Liver (tissue), 9 donors: ENCODE results near the gene GNLY. TPM values are rescaled to one million over a fixed set of nuclear protein-coding genes. Genes with fewer than 3 reads are reported as not detected.

Experiments used
- DNase-seq: peaks from one replicate; pipeline ENCODE4 v3.0.0-alpha.2; 2017; ENCODE audit warnings: low spot score
- H3K27ac ChIP-seq, 2 donors: one replicate each; pipeline ENCODE4 v1.7.0; 2013; ENCODE audit warnings: inconsistent platforms in 2 of 2, low read length in 2 of 2, control low read depth in 1 of 2, low read depth in 1 of 2, mild to moderate bottlenecking in 1 of 2
- H3K27me3 ChIP-seq, 4 donors: one replicate each; pipeline versions ENCODE4 v1.6.1 to v1.7.0; 2013; ENCODE audit warnings: low read length in 3 of 4, inconsistent platforms in 1 of 4, mild to moderate bottlenecking in 1 of 4, moderate library complexity in 1 of 4; ENCODE audit not compliant: control insufficient read depth in 4 of 4, insufficient read depth in 4 of 4
- H3K36me3 ChIP-seq, 4 donors: one replicate each; pipeline versions ENCODE4 v1.6.1 to v1.7.0; 2013; ENCODE audit warnings: low read length in 3 of 4, mild to moderate bottlenecking in 3 of 4, low read depth in 1 of 4, moderate library complexity in 1 of 4; ENCODE audit not compliant: control insufficient read depth in 4 of 4, insufficient read depth in 3 of 4
- H3K4me1 ChIP-seq, 4 donors: one replicate each; pipeline versions ENCODE4 v1.6.1 to v1.7.0; 2013; ENCODE audit warnings: low read length in 3 of 4, mild to moderate bottlenecking in 3 of 4, moderate library complexity in 1 of 4; ENCODE audit not compliant: control insufficient read depth in 4 of 4, insufficient read depth in 4 of 4
- H3K4me3 ChIP-seq, 3 donors: one replicate each; pipeline versions ENCODE4 v1.6.1 to v1.7.0; 2013; ENCODE audit warnings: low read length in 3 of 3, control low read depth in 1 of 3, low read depth in 1 of 3, mild to moderate bottlenecking in 1 of 3
- H3K9ac ChIP-seq, 2 donors: one replicate each; pipeline ENCODE4 v1.7.0; 2013; ENCODE audit warnings: low read length in 2 of 2, mild to moderate bottlenecking in 2 of 2, moderate library complexity in 2 of 2, control low read depth in 1 of 2, low read depth in 1 of 2
- H3K9me3 ChIP-seq, 4 donors: one replicate each; pipeline versions ENCODE4 v1.6.1 to v1.7.0; 2013; ENCODE audit warnings: low read length in 3 of 4; ENCODE audit not compliant: control insufficient read depth in 4 of 4
- EGR1 ChIP-seq, 2 donors: IDR thresholded peaks; 2 replicates each; pipeline ENCODE4 v1.6.1; 2016 to 2018; ENCODE audit warnings: antibody characterized with exemption in 2 of 2, low read depth in 2 of 2
- FOXA1 ChIP-seq: IDR thresholded peaks from 2 replicates; pipeline ENCODE4 v1.6.1; 2016; ENCODE audit warnings: antibody characterized with exemption
- FOXA2 ChIP-seq: IDR thresholded peaks from 2 replicates; pipeline ENCODE4 v1.6.1; 2016; ENCODE audit warnings: antibody characterized with exemption
- GABPA ChIP-seq, 2 donors: IDR thresholded peaks in 1 of 2; conservative IDR thresholded peaks in 1 of 2; 2 replicates each; pipeline ENCODE4 v1.6.1; 2016; ENCODE audit warnings: antibody characterized with exemption in 2 of 2, mild to moderate bottlenecking in 1 of 2, moderate library complexity in 1 of 2
- HNF4A ChIP-seq, 2 donors: conservative IDR thresholded peaks; 2 replicates each; pipeline ENCODE4 v1.6.1; 2016; ENCODE audit warnings: antibody characterized with exemption in 2 of 2, mild to moderate bottlenecking in 2 of 2
- HNF4G ChIP-seq: IDR thresholded peaks from 2 replicates; pipeline ENCODE4 v1.6.1; 2016; ENCODE audit warnings: antibody characterized with exemption
- NR2F2 ChIP-seq: IDR thresholded peaks from 2 replicates; pipeline ENCODE4 v1.6.1; 2016; ENCODE audit warnings: antibody characterized with exemption
- RAD21 ChIP-seq, 2 donors: IDR thresholded peaks; 2 replicates each; pipeline ENCODE4 v1.6.1; 2016; ENCODE audit warnings: antibody characterized with exemption in 2 of 2, mild to moderate bottlenecking in 2 of 2
- RXRA ChIP-seq, 2 donors: IDR thresholded peaks; 2 replicates each; pipeline ENCODE4 v1.6.1; 2017 to 2018; ENCODE audit warnings: antibody characterized with exemption in 2 of 2, mild to moderate bottlenecking in 1 of 2
- SP1 ChIP-seq: IDR thresholded peaks from 2 replicates; pipeline ENCODE4 v1.6.1; 2018; ENCODE audit warnings: antibody characterized with exemption, mild to moderate bottlenecking
- WGBS: extraction: QIAGEN DNeasy Blood & Tissue Kit; methylation state at CpG from one replicate; pipeline ENCODE4 v1.1.7; 2013; 5-methylcytosine and 5-hydroxymethylcytosine counted together
- polyA plus RNA-seq, 2 donors: library from polyadenylated mRNA; stranded (reverse) in 1 of 2; unstranded in 1 of 2; fragments of 200-250 nt in 1 of 2; fragments of >200 nt in 1 of 2; fragmentation: Nextera tagmentation in 1 of 2; extraction: Ambion mirVana in 1 of 2; gene quantifications; one replicate each; pipeline versions ENCODE4 v1.2.1 to v1.2.3, GENCODE V29; 2013 to 2015
- total RNA-seq, 2 donors: library from RNA; depleted of rRNA; stranded (reverse); fragments of >200 nt; gene quantifications; one replicate each; pipeline ENCODE4 v1.2.3, GENCODE V29; 2014
- TF ChIP-seq, protein P1 (sequence below): IDR thresholded peaks from 2 replicates; pipeline ENCODE4 v1.6.1; 2016; ENCODE audit warnings: antibody characterized with exemption, mild to moderate bottlenecking
- TF ChIP-seq, protein P2 (sequence below): fragments of 150-350 bp; IDR thresholded peaks from 2 replicates; pipeline ENCODE4 v1.5.1; 2017; ENCODE audit warnings: improper control_type of control experiment, low read depth, low read length; ENCODE audit not compliant: missing input control
- TF ChIP-seq, protein P3 (sequence below): IDR thresholded peaks from 2 replicates; pipeline ENCODE4 v1.6.1; 2016; ENCODE audit warnings: antibody characterized with exemption
- donor health status: healthy.
- donor health status: healthy.
- donor health status: healthy.
- donor health status: healthy.
- donor health status: healthy.

Gene GNLY
- total and polyA plus RNA-seq, 4 donors: 0.75 to 4.8 (median 1.3) TPM; not detected in 1

DNA sequence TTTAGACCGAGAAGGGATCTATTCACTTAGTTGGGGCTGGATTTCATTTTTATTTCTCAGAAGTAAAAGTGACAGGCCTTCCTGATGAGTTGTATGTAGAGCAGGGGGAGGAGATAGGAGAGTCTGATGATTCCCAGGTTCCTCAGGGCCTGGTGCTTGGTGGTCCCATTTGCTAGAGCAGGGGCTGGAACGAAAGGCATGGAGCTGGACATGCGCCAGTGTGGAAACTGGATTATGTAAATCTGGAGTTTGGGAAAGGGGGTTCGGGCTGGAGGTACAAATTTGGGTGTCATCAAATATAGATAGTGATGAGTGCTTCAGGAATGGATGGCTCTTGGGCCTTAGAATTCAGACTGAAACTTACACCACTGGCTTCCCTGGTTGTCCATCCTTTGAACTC, 27.5 kb downstream of the GNLY start:
- Histone ChIP-seq H3K9ac (no peak overlapping the region), H3K4me3 (no peak overlapping the region), H3K4me1 (peaks cover 14 to 29% (median 21%) of the 10 kb centered on the region in 4 donors), H3K27me3 (no peaks in the 10 kb centered on the region), H3K36me3 (no peaks in the 10 kb centered on the region), H3K9me3 (no peaks in the 10 kb centered on the region), H3K27ac (no peak overlapping the region)
- TF ChIP-seq HNF4G (no peak), EGR1 (IDR thresholded peaks at IDR 0.05; ENCODE audit: low read depth in 2 of 2) (no peak), RAD21 (IDR thresholded peaks at IDR 0.05) (no peak), GABPA (IDR thresholded peaks at IDR 0.05 in 1 of 2, conservative IDR thresholded peaks at IDR 0.05 in 1 of 2) (no peak), FOXA2 (no peak), SP1 (no peak), FOXA1 (no peak), RXRA (IDR thresholded peaks at IDR 0.05) (no peak)
- TF ChIP-seq, protein P1, sequence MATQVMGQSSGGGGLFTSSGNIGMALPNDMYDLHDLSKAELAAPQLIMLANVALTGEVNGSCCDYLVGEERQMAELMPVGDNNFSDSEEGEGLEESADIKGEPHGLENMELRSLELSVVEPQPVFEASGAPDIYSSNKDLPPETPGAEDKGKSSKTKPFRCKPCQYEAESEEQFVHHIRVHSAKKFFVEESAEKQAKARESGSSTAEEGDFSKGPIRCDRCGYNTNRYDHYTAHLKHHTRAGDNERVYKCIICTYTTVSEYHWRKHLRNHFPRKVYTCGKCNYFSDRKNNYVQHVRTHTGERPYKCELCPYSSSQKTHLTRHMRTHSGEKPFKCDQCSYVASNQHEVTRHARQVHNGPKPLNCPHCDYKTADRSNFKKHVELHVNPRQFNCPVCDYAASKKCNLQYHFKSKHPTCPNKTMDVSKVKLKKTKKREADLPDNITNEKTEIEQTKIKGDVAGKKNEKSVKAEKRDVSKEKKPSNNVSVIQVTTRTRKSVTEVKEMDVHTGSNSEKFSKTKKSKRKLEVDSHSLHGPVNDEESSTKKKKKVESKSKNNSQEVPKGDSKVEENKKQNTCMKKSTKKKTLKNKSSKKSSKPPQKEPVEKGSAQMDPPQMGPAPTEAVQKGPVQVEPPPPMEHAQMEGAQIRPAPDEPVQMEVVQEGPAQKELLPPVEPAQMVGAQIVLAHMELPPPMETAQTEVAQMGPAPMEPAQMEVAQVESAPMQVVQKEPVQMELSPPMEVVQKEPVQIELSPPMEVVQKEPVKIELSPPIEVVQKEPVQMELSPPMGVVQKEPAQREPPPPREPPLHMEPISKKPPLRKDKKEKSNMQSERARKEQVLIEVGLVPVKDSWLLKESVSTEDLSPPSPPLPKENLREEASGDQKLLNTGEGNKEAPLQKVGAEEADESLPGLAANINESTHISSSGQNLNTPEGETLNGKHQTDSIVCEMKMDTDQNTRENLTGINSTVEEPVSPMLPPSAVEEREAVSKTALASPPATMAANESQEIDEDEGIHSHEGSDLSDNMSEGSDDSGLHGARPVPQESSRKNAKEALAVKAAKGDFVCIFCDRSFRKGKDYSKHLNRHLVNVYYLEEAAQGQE: no peak
- TF ChIP-seq, protein P2, sequence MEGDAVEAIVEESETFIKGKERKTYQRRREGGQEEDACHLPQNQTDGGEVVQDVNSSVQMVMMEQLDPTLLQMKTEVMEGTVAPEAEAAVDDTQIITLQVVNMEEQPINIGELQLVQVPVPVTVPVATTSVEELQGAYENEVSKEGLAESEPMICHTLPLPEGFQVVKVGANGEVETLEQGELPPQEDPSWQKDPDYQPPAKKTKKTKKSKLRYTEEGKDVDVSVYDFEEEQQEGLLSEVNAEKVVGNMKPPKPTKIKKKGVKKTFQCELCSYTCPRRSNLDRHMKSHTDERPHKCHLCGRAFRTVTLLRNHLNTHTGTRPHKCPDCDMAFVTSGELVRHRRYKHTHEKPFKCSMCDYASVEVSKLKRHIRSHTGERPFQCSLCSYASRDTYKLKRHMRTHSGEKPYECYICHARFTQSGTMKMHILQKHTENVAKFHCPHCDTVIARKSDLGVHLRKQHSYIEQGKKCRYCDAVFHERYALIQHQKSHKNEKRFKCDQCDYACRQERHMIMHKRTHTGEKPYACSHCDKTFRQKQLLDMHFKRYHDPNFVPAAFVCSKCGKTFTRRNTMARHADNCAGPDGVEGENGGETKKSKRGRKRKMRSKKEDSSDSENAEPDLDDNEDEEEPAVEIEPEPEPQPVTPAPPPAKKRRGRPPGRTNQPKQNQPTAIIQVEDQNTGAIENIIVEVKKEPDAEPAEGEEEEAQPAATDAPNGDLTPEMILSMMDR: no peak
- TF ChIP-seq, protein P3, sequence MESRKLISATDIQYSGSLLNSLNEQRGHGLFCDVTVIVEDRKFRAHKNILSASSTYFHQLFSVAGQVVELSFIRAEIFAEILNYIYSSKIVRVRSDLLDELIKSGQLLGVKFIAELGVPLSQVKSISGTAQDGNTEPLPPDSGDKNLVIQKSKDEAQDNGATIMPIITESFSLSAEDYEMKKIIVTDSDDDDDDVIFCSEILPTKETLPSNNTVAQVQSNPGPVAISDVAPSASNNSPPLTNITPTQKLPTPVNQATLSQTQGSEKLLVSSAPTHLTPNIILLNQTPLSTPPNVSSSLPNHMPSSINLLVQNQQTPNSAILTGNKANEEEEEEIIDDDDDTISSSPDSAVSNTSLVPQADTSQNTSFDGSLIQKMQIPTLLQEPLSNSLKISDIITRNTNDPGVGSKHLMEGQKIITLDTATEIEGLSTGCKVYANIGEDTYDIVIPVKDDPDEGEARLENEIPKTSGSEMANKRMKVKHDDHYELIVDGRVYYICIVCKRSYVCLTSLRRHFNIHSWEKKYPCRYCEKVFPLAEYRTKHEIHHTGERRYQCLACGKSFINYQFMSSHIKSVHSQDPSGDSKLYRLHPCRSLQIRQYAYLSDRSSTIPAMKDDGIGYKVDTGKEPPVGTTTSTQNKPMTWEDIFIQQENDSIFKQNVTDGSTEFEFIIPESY: no peak
- 91% methylated on average over 4 of the region's 4 CpGs for WGBS
- no peak for DNase-seq

DNA sequence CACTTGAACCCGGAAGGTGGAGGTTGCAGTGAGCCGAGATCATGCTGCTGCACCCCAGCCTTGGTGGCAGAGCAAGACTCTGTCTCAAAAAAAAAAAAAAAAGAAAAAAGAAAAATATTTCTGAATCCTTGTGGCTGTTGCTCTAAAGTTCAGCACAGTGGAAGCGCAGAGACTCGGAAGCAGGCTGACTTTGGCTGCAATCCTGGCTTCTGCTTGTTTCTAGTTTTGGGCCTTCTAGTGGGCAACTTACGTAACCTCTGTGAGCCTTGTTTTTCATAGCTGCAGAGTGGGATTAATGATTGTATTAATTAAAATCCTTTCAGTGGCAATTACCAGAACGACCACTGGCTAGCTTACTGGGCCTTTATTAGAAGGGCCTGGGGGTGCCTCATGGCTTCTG, 28.4 kb downstream of the GNLY start:
- Histone ChIP-seq H3K4me1 (peaks cover 14 to 29% (median 21%) of the 10 kb centered on the region in 4 donors), H3K36me3 (no peaks in the 10 kb centered on the region), H3K27ac (no peak overlapping the region), H3K27me3 (no peaks in the 10 kb centered on the region), H3K9me3 (no peaks in the 10 kb centered on the region), H3K4me3 (no peak overlapping the region), H3K9ac (no peak overlapping the region)
- TF ChIP-seq SP1: peak; percentile 10
- no peak for TF ChIP-seq NR2F2
- no peak for TF ChIP-seq HNF4A (conservative IDR thresholded peaks at IDR 0.05)
- peak in 1 of 2 donors; percentile 17 for TF ChIP-seq RXRA (IDR thresholded peaks at IDR 0.05)
- TF ChIP-seq, protein P1: no peak
- peak in 1 of 2 donors; percentile 24 for TF ChIP-seq RAD21 (IDR thresholded peaks at IDR 0.05)
- no peak for TF ChIP-seq FOXA1
- DNase-seq: no peak
- WGBS: 88% methylated on average over 6 of the region's 6 CpGs
